Muscle of back (tissue), 11 donors: Measurements from ENCODE around the gene CORO7. TPM values are rescaled to one million over a fixed set of nuclear protein-coding genes. Genes with fewer than 3 reads are reported as not detected.

Experiments
- DNase-seq, 3 donors: peaks; one replicate each; pipeline versions ENCODE4 v3.0.0 to v3.0.0-alpha.2; 2013
- polyA plus RNA-seq, 10 donors: library from polyadenylated mRNA; unstranded; fragments of 120-200 nt; gene quantifications; one replicate each; pipeline ENCODE4 v1.2.1, GENCODE V29; 2013; ENCODE audit not compliant: insufficient read length in 10 of 10

CORO7 gene
- polyA plus RNA-seq, 10 donors = 16.0 to 30.4 (median 22.4) TPM

- no peak for DNase-seq
These were observed 106.5 kb downstream of the CORO7 start for GRCh38 chr16:4309833-4310266.

- DNase-seq = no peak
These were observed 107.1 kb downstream of the CORO7 start for GRCh38 chr16:4309102-4309832.

- peak; percentile 90 to 95 (median 93) for DNase-seq
These were observed 109.0 kb downstream of the CORO7 start for GRCh38 chr16:4307215-4308037.

- no peak for DNase-seq
These were observed 109.8 kb downstream of the CORO7 start for GRCh38 chr16:4306470-4307214.

Other genes with a start within 250 kb of the CORO7 start
- 100 to 1,000 TPM; 325 to 712 (median 510) TPM for gene SRL, start 174.5 kb downstream of the CORO7 start, polyA plus RNA-seq
- gene TFAP4, start 143.6 kb downstream of the CORO7 start, polyA plus RNA-seq = 10 to 100 TPM in 6 of 10 donors, 1 to 10 TPM in 4; 6.5 to 18.9 (median 10.4) TPM
- 10 to 100 TPM; 14.8 to 30.7 (median 22.6) TPM for gene GLIS2, start 100.5 kb downstream of the CORO7 start, polyA plus RNA-seq
- 10 to 100 TPM; 20.4 to 31.1 (median 22.2) TPM for gene PAM16, start 65.3 kb downstream of the CORO7 start, polyA plus RNA-seq
- gene VASN, start 44.7 kb downstream of the CORO7 start, polyA plus RNA-seq = 10 to 100 TPM in 8 of 10 donors, 1 to 10 TPM in 2; 9.5 to 26.6 (median 14.3) TPM
- 10 to 100 TPM; 24.2 to 32.7 (median 28.2) TPM for gene DNAJA3, start 9.3 kb upstream of the CORO7 start, polyA plus RNA-seq
- 10 to 100 TPM in 9 of 10 donors, 1 to 10 TPM in 1; 9.8 to 25.0 (median 14.1) TPM for gene NMRAL1, start 58.0 kb upstream of the CORO7 start, polyA plus RNA-seq
- 10 to 100 TPM; 32.6 to 51.2 (median 38.7) TPM for gene HMOX2, start 59.8 kb upstream of the CORO7 start, polyA plus RNA-seq
- 10 to 100 TPM; 27.5 to 44.6 (median 37.6) TPM for gene CDIP1, start 122.2 kb upstream of the CORO7 start, polyA plus RNA-seq
- gene C16orf96, start 139.7 kb upstream of the CORO7 start, polyA plus RNA-seq = under 1 TPM; 0.14 to 0.76 (median 0.56) TPM
- gene UBALD1, start 198.3 kb upstream of the CORO7 start, polyA plus RNA-seq = 10 to 100 TPM; 12.5 to 22.3 (median 16.2) TPM
- gene MGRN1, start 208.2 kb upstream of the CORO7 start, polyA plus RNA-seq = 10 to 100 TPM; 30.9 to 42.7 (median 36.9) TPM